ENCODE results near the gene ANKS1B. TPM values are rescaled to one million over a fixed set of nuclear protein-coding genes. Genes with fewer than 3 reads are reported as not detected.

The ANKS1B gene
- total RNA-seq, 2 experiments from 2014 or later, result 0.21 to 0.36 TPM

- ChIA-PET POLR2A (no interaction called here), CTCF (no interaction called here)
These were observed 471.7 kb downstream of the ANKS1B start for GRCh38 chr12:99513066-99513465.

GRCh38 chr12:99505805-99506204 lies 478.9 kb downstream of the ANKS1B start:
- CTCF ChIA-PET, result no interaction called here
- POLR2A ChIA-PET, result no interaction called here

- CTCF ChIA-PET, result no interaction called here
- POLR2A ChIA-PET, result no interaction called here
These were observed 486.0 kb downstream of the ANKS1B start for GRCh38 chr12:99498756-99499155.

GRCh38 chr12:99495799-99496198 lies 488.9 kb downstream of the ANKS1B start:
- ChIA-PET CTCF (no interaction called here), POLR2A (no interaction called here)

- ChIA-PET CTCF (no interaction called here), POLR2A (no interaction called here)
These were observed 491.5 kb downstream of the ANKS1B start for GRCh38 chr12:99493197-99493596.

- ChIA-PET POLR2A (no interaction called here), CTCF (no interaction called here)
These were observed 498.5 kb downstream of the ANKS1B start for GRCh38 chr12:99486277-99486676.

- CTCF ChIA-PET, result no interaction called here
- POLR2A ChIA-PET, result no interaction called here
These were observed 505.6 kb downstream of the ANKS1B start for GRCh38 chr12:99479149-99479548.

- POLR2A ChIA-PET, result no interaction called here
- CTCF ChIA-PET, result no interaction called here
These were observed 507.8 kb downstream of the ANKS1B start for GRCh38 chr12:99476956-99477355.

GRCh38 chr12:99455350-99456035 lies 529.2 kb downstream of the ANKS1B start:
- CTCF ChIA-PET, result no interaction called here
- POLR2A ChIA-PET, result no interaction called here

DNA sequence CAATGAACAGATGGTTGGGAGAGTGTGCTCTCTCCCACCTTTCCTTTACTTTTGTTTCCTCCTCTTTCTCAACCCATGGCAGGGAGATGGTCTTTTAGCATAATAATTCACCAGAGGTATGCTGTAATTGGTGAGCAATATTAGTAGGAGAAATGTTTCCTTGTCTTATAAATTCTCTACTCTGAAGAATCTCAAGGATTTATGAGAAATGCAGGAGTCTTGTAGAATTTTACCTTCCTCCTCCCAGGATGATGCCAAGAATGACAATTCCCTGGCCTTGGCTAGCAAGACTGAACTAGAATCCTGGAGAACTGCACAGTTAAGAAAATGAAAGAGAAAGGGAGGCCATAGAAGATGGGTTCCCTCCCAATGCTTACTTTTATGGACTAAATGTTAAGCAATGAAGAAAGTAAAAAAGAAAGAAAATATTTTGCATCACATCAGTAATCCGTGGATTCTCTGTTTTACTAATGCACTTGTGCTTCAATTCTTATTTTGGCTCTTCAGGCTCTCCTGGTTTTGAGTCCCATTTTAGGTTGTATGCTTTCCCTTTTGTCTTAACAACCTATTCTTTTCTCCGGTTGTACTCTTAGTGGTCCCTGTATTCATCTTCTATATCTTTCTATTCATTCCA lies 530.1 kb downstream of the ANKS1B start:
- ChIA-PET CTCF (no interaction called here), POLR2A (no interaction called here)

DNA sequence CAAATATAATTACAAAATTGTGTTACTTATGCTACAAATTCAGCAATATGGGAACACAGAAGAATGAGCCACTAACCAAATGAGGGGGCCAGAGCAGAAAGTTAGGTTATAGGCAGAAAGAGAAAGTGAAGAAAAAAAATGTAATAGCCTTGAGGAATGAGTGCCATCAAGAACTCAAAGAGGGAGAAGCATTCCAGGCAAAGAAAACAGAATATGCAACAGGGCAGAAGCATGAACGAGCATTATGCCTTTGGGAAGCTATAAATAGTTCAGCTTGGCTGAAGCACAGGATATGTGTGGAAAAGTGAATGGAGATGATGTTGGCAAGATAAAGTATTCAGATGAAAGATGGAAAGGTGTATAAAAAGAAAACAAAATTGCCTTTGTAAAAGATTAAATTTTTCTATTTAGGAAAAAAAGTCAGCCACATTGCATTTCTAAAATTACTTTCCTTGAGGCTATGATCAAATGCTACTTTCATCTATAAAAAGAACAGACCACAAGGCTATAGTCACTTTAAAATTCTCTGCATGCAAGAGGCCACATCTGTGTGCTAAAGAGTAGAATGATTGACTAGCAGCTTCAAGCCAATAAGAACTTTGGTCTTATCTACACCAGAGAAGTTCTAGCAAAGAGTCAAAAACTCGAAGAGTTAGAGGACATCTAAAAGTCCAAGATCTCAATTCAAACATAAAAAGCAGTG lies 530.7 kb downstream of the ANKS1B start:
- CTCF ChIA-PET, result no interaction called here
- POLR2A ChIA-PET, result no interaction called here

GRCh38 chr12:99450036-99450630 lies 534.6 kb downstream of the ANKS1B start:
- ChIA-PET CTCF (no interaction called here), POLR2A (no interaction called here)

- ChIA-PET CTCF (no interaction called here), POLR2A (no interaction called here)
These were observed 539.8 kb downstream of the ANKS1B start for GRCh38 chr12:99444859-99445316.

GRCh38 chr12:99442758-99443157 lies 542.0 kb downstream of the ANKS1B start:
- ChIA-PET CTCF (no interaction called here), POLR2A (no interaction called here)

DNA sequence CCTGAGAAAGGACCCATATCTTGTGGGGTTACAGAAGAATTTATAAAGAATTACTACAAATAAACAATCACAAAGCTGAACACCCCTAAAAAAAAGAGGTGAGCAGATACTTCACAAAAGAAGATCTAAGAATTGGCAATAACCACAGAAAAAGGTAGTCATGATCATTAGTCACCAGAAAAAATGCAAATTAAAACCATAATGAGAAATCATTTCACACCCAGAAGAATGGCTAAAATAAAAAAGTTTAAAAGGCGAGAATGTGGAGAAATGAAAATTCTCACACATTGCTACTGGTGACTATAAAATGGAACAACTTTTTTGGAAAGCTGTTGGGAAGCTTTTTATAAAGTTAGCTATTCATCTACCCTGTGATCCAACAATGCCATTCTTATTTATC lies 545.3 kb downstream of the ANKS1B start:
- POLR2A ChIA-PET, result no interaction called here
- CTCF ChIA-PET, result no interaction called here

DNA sequence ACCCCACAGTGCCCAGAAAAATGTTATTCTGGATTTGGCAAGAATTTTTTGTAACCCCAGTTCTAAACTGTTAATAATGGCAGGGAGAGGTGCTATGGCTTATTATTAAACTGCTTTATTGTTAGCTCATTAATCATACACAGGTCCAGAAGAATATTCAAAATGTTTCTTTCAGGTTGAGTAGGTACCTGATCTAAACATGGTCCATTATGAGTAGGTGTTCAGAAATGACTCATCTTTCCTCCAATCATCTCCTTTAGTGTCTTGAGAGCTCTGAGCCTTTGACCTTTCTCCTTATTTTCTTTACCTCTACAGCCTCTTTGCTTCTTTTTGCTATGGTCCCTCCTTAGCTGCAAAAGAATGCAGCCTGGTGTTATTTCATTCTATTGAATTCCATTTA lies 548.2 kb downstream of the ANKS1B start:
- CTCF ChIA-PET, result no interaction called here

DNA sequence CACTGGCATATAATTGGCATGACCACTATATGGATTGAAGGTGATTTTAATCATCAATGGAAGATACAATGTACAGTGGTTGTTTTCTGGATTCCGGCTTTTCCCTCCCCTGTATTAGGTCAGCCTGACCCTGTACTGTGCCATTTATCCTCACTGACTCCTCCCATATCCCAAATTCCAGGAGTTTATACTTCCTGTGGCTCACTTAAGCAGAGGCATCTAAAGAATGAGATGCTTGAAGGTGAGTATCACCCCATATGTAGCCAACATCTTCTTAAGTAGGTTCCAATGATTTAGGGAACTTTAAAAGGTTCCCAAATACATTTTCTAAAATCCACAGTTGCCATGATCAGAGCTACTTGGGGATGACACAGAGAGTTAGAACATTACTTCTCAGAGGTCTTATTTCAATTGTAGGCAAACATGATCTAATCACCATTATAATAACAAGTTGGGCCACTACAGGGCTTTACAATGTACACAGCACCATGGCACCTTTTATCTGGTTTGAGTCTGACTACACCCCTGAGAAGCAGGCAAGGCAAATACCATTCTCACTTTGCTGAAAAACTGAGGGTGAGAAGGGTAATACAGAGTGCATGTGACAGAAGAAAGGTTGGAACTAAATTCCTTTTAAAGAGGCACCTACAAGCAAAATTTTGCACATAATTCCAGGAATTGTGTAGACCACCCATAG lies 549.5 kb downstream of the ANKS1B start:
- CTCF ChIA-PET, result no interaction called here

More for the DNA sequence above, 548.2 kb downstream of the ANKS1B start:
- POLR2A ChIA-PET, result no interaction called here

DNA sequence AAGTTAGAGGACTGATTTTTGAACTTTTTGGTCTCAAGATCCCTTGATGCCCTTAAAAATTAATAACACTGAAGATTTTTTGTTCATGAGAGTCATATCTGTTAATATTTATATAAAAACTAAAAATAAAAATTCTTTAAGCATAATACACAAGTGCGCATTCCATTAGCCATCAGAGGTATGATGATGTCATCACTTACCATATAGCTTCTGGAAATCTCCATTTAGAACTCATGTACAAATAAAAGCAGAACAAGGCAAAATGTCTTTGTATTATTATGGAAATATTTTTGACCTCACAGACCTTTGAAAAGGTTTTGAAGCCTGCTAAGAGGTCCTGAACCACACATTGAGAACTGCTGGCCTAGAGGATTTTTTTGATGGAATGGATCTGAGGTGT lies 551.6 kb downstream of the ANKS1B start:
- CTCF ChIA-PET, result no interaction called here
- POLR2A ChIA-PET, result no interaction called here

More for the DNA sequence above, 549.5 kb downstream of the ANKS1B start:
- POLR2A ChIA-PET, result no interaction called here

DNA sequence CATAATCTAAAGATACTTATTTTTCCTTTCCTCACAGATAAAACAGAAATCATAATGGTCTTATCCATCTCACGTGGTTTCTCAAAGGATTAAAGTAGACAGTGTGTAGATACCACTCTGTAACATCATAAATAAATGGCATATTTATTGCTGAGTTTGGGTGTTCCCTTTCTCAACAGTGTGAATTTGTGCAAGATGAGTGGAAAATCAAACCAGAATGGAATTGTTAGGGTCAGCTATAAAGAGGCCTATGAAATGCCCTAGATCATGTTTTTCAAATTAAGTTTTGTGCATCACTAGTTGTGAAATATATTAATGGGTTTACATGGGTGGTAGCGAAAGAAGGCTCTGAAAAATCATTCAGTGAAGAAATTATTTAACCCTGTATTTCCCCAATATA lies 553.5 kb downstream of the ANKS1B start:
- POLR2A ChIA-PET, result no interaction called here

GRCh38 chr12:99427104-99427503 lies 557.6 kb downstream of the ANKS1B start:
- POLR2A ChIA-PET, result no interaction called here
- CTCF ChIA-PET, result no interaction called here

More for the DNA sequence above, 553.5 kb downstream of the ANKS1B start:
- CTCF ChIA-PET, result no interaction called here

DNA sequence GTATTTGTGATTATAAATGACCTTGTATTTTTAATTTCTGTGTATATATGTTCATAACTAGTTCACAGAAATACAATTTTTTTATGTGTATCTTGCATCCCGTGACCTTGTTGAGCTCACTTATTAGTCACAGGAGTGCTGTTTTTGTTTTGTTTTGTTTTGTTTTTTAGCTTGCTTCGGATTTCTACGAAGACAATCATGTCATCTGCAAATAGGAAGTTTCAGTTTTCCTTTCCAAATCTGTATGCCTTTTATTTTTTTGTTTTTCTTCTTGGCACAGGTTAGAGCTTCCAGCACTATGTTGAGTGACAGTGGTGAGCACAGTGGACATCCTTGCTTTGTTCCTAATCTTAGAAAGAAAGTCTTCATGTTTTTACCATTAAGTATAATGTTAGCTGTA lies 566.4 kb downstream of the ANKS1B start:
- CTCF ChIA-PET, result no interaction called here

More for the DNA sequence above, 566.4 kb downstream of the ANKS1B start:
- POLR2A ChIA-PET, result no interaction called here
